GM12878 (cell line): ENCODE data around the gene EOMES. TPM values are rescaled to one million over a fixed set of nuclear protein-coding genes. Genes with fewer than 3 reads are reported as not detected.
"Not testable (repeated sequence)": the region's sequence is repeated elsewhere in the genome, so short reads cannot be mapped to it uniquely, and the experiment has no call there.

Experiments
- ATAC-seq: fragments of 200-7000 bp; cut with Tn5 transposase; 3 replicates; pipeline ENCODE4 v1.9.1; 2020; ENCODE audit warnings: mild to moderate bottlenecking, moderate library complexity
- BruUV-seq: library from RNA; stranded (reverse); fragments of 400-500 nt; replicated peaks from 2 replicates; lab custom pipeline; 2021; lab: Mats Ljungman, UMichigan
- CTCF ChIA-PET: fragments of 300-600 bp; sonication (Branson Sonifier 250); formaldehyde crosslinking; extraction: SDS; loops from one replicate; lab custom pipeline; 2021; ENCODE audit warnings: inconsistent platforms; lab: Yijun Ruan, JAX
- POLR2A ChIA-PET: fragments of 350-600 bp; formaldehyde crosslinking; extraction: SDS; loops from one replicate; lab custom pipeline; 2021; ENCODE audit warnings: inconsistent platforms; lab: Charles Lee
- RAD21 ChIA-PET: fragments of 300-600 bp; sonication (Branson Sonifier 250); formaldehyde crosslinking; loops from one replicate; lab custom pipeline; 2023; ENCODE audit warnings: antibody characterized with exemption; ENCODE audit not compliant: unreplicated experiment; lab: Charles Lee
- SMC1A ChIA-PET: fragments of 300-600 bp; sonication (Branson Sonifier 250); formaldehyde crosslinking; loops from one replicate; lab custom pipeline; 2023; ENCODE audit not compliant: unreplicated experiment, uncharacterized antibody; lab: Charles Lee
- DNase-seq: peaks from one replicate; pipeline ENCODE4 v3.0.0-alpha.2; 2011; ENCODE audit warnings: low read depth, low spot score
- FAIRE-seq: peaks from 3 replicates; lab custom pipeline; 2011; peaks lifted over from hg19 to GRCh38; lab: Jason Lieb, UNC
- H2AFZ ChIP-seq: 2 replicates; pipeline ENCODE4 v1.6.0; 2011; ENCODE audit warnings: low read depth, low read length, control low read depth; ENCODE audit not compliant: control insufficient read depth
- H3K27ac ChIP-seq: 2 replicates; pipeline ENCODE4 v1.5.1; 2011; ENCODE audit warnings: control low read depth; ENCODE audit not compliant: control insufficient read depth, insufficient read depth
- H3K27me3 ChIP-seq, 2 experiments: replicated peaks in 1 of 2; 2 replicates each; pipeline versions ENCODE4 v1.6.0 to v1.6.1; 2011; ENCODE audit warnings: low read length in 1 of 2; ENCODE audit not compliant: control insufficient read depth in 2 of 2, insufficient read depth in 2 of 2
- H3K36me3 ChIP-seq, 2 experiments: 2 replicates each; pipeline ENCODE4 v1.5.1; 2011; ENCODE audit warnings: low read length in 1 of 2; ENCODE audit not compliant: control insufficient read depth in 2 of 2, insufficient read depth in 2 of 2
- H3K4me1 ChIP-seq: 2 replicates; pipeline ENCODE4 v1.6.1; 2011; ENCODE audit warnings: mild to moderate bottlenecking, low read length, moderate library complexity, mixed read lengths; ENCODE audit not compliant: control insufficient read depth, insufficient read depth
- H3K4me2 ChIP-seq: 2 replicates; pipeline ENCODE4 v1.6.0; 2011; ENCODE audit warnings: control low read depth; ENCODE audit not compliant: control insufficient read depth, insufficient read depth
- H3K4me3 ChIP-seq: fragments of 200-600 bp; sonication (generic); 2 replicates; pipeline ENCODE4 v1.5.1; 2016
- H3K79me2 ChIP-seq: 2 replicates; pipeline ENCODE4 v1.6.0; 2011; ENCODE audit warnings: low read length; ENCODE audit not compliant: control insufficient read depth, insufficient read depth
- H3K9ac ChIP-seq: 2 replicates; pipeline ENCODE4 v1.8.0; 2011; ENCODE audit warnings: low read length, control low read depth, mixed read lengths; ENCODE audit not compliant: control insufficient read depth, insufficient read depth
- H3K9me3 ChIP-seq: replicated peaks from 3 replicates; pipeline ENCODE4 v1.5.1; 2011; ENCODE audit warnings: mild to moderate bottlenecking, low read length; ENCODE audit not compliant: control insufficient read depth, insufficient read depth
- H4K20me1 ChIP-seq: 2 replicates; pipeline ENCODE4 v1.6.0; 2011; ENCODE audit not compliant: control insufficient read depth, insufficient read depth
- ATF7 ChIP-seq: fragments of 450-650 bp; IDR thresholded peaks from 2 replicates; pipeline ENCODE4 v1.6.1; 2016; ENCODE audit warnings: low read depth, mild to moderate bottlenecking
- BACH1 ChIP-seq: fragments of 450-650 bp; IDR thresholded peaks from 2 replicates; pipeline ENCODE4 v1.6.1; 2017; ENCODE audit warnings: mild to moderate bottlenecking, borderline replicate concordance
- IKZF1 ChIP-seq: fragments of 450-650 bp; conservative IDR thresholded peaks from 2 replicates; pipeline ENCODE4 v1.6.1; 2017; ENCODE audit warnings: antibody characterized with exemption, mild to moderate bottlenecking
- IKZF2 ChIP-seq, 2 experiments: fragments of 450-650 bp; IDR thresholded peaks; 2 replicates each; pipeline ENCODE4 v1.6.1; 2017; ENCODE audit warnings: mild to moderate bottlenecking in 2 of 2, moderate library complexity in 2 of 2
- IRF3 ChIP-seq: fragments of 450-650 bp; IDR thresholded peaks from 2 replicates; pipeline ENCODE4 v1.6.1; 2014; ENCODE audit warnings: mild to moderate bottlenecking
- MTA2 ChIP-seq: fragments of 450-650 bp; IDR thresholded peaks from 2 replicates; pipeline ENCODE4 v1.6.1; 2016; ENCODE audit warnings: low read depth, mild to moderate bottlenecking, moderate library complexity
- NBN ChIP-seq: fragments of 450-650 bp; IDR thresholded peaks from 2 replicates; pipeline ENCODE4 v1.6.1; 2016
- RELA ChIP-seq: fragments of 450-650 bp; IDR thresholded peaks from 2 replicates; pipeline ENCODE4 v1.8.0; 2014; ENCODE audit warnings: borderline replicate concordance; ENCODE audit not compliant: partially characterized antibody
- SP1 ChIP-seq: IDR thresholded peaks from one replicate; pipeline ENCODE4 v1.6.1; 2011; ENCODE audit warnings: low read depth, low read length
- SRF ChIP-seq, 2 experiments: IDR thresholded peaks; 2 replicates each; pipeline ENCODE4 v1.6.1; 2011; ENCODE audit warnings: low read depth in 2 of 2, low read length in 2 of 2, mild to moderate bottlenecking in 1 of 2, moderate library complexity in 1 of 2
- YY1 ChIP-seq: IDR thresholded peaks from 2 replicates; pipeline ENCODE4 v1.6.1; 2011; ENCODE audit warnings: low read depth, mild to moderate bottlenecking, low read length
- ZNF207 ChIP-seq: fragments of 450-650 bp; IDR thresholded peaks from 2 replicates; pipeline ENCODE4 v1.6.1; 2014; ENCODE audit warnings: antibody characterized with exemption, mild to moderate bottlenecking, borderline replicate concordance
- ZNF217 ChIP-seq: fragments of 450-650 bp; IDR thresholded peaks from 2 replicates; pipeline ENCODE4 v1.6.1; 2017; ENCODE audit warnings: antibody characterized with exemption, mild to moderate bottlenecking
- ZNF592 ChIP-seq: fragments of 450-650 bp; IDR thresholded peaks from 2 replicates; pipeline ENCODE4 v1.6.1; 2017; ENCODE audit warnings: mild to moderate bottlenecking, moderate library complexity
- WGBS: methylation state at CpG from one replicate; pipeline ENCODE4 v1.1.6; 2016; ENCODE audit warnings: low lambda C conversion rate; ENCODE audit not compliant: insufficient replicate concordance, insufficient coverage; ENCODE audit errors: missing lambda C conversion rate; 5-methylcytosine and 5-hydroxymethylcytosine counted together
- in situ Hi-C: fragments of 300-500 bp; cut with MboI; formaldehyde crosslinking; loops from 9 replicates; pipeline ENCODE4 v1.14.3; 2018; ENCODE audit warnings: mixed read lengths
- intact Hi-C: fragments of 100-400 bp; cut with micrococcal nuclease; formaldehyde crosslinking; loops from one replicate; pipeline ENCODE4 v1.14.2; 2022; ENCODE audit not compliant: unreplicated experiment
- polyA plus RNA-seq, 11 experiments: library from polyadenylated mRNA; depleted of rRNA in 4 of 11; unstranded in 6 of 11; stranded (reverse) in 5 of 11; fragments of >200 nt; fragmentation: Nextera tagmentation in 4 of 11; fragmentation: Illumina TruSeq in 1 of 11; extraction: Ambion mirVana in 4 of 11; extraction: Trizol in 1 of 11; gene quantifications; 1 replicate in 1 of 11; 2 replicates in 10 of 11; pipeline versions ENCODE4 v1.2.1 to v1.2.3, GENCODE V29; 2011 to 2016; ENCODE audit warnings: inconsistent platforms in 2 of 11, missing spikeins in 2 of 11, low read depth in 1 of 11
- total RNA-seq, 4 experiments: library from RNA; depleted of rRNA in 3 of 4; stranded (reverse); fragments of >200 nt in 3 of 4; fragmentation: Illumina TruSeq in 1 of 4; extraction: Trizol in 1 of 4; gene quantifications; 2 replicates each; pipeline versions ENCODE4 v1.2.1 to v1.2.3, GENCODE V29; 2013 to 2021

EOMES gene
- total and polyA plus RNA-seq, 10 of the 15 experiments (the other 5 are each of a cell fraction or from before 2014, with no cell fraction given) = 1.5 to 178 (median 4.5) TPM

GRCh38 chr3:27770384-27770783 is 48.3 kb upstream of the EOMES start:
- H3K9ac ChIP-seq, BruUV-seq, H3K36me3 ChIP-seq, in situ Hi-C loops, H2AFZ ChIP-seq, H3K4me3 ChIP-seq, FAIRE-seq, H3K4me1 ChIP-seq, H3K79me2 ChIP-seq, intact Hi-C loops, POLR2A ChIA-PET, H3K27me3 ChIP-seq, SMC1A ChIA-PET, H3K4me2 ChIP-seq, H3K9me3 ChIP-seq, H3K27ac ChIP-seq, DNase-seq, H4K20me1 ChIP-seq, CTCF ChIA-PET: not testable (repeated sequence)
- WGBS = 2% methylated on average over 3 of the region's 4 CpGs
- TF ChIP-seq MTA2 (peak; percentile 56), IKZF2 (IDR thresholded peaks at IDR 0.05) (peak in 1 of 2 experiments; percentile 45; a peak in 2 of 4 replicates), IKZF1 (peak; percentile 42)
- ATAC-seq = peak; percentile 62
- RAD21 ChIA-PET = interaction anchor here (0.5 kb wide), 1 partner anchor 58 kb away, joined by 3 read pairs; no protein-coding TSS in a partner anchor

- Histone ChIP-seq H3K4me3 (no peak overlapping the region), H3K27ac (no peak overlapping the region), H3K4me1 (no peaks in the 10 kb centered on the region), H2AFZ (no peak overlapping the region), H4K20me1 (no peaks in the 10 kb centered on the region), H3K4me2 (no peak overlapping the region), H3K27me3 (no peaks in the 10 kb centered on the region), H3K9ac (no peak overlapping the region), H3K36me3 (no peaks in the 10 kb centered on the region), H3K9me3 (no peaks in the 10 kb centered on the region), H3K79me2 (no peaks in the 10 kb centered on the region)
- intact Hi-C loops = no loop called here
- ATAC-seq (peak; percentile 24; the same call in 1 of the 3 replicates), FAIRE-seq (no peak), DNase-seq (no peak)
- RAD21 ChIA-PET = interaction anchor here (1.0 kb wide), 1 partner anchor 242 kb away, joined by 3 read pairs; no protein-coding TSS in a partner anchor
- in situ Hi-C loops = no loop called here
- CTCF ChIA-PET = interaction anchor here (1.2 to 2.2 kb wide), 3 partner anchors 19 to 94 kb away, joined by 4 to 7 read pairs (median 4); no protein-coding TSS in a partner anchor
- BruUV-seq = no TSS peak
- WGBS = 0% methylated on average over 3 of the region's 3 CpGs
- POLR2A ChIA-PET = interaction anchor here (0.6 kb wide), 2 partner anchors 29 to 155 kb away, joined by 3 to 5 read pairs; no protein-coding TSS in a partner anchor
- SMC1A ChIA-PET = interaction anchor here (0.5 to 0.7 kb wide), 2 partner anchors 16 to 124 kb away, joined by 3 to 5 read pairs; no protein-coding TSS in a partner anchor
- TF ChIP-seq SRF (IDR thresholded peaks at IDR 0.05; ENCODE audit: low read depth in 2 of 2, low read length in 2 of 2) (no peak), BACH1 (no peak), YY1 (no peak), ATF7 (no peak), ZNF217 (no peak), SP1 (no peak), ZNF592 (no peak), IRF3 (no peak), RELA (no peak), NBN (no peak), ZNF207 (no peak)
Observed at GRCh38 chr3:27767000-27767399, 44.9 kb upstream of the EOMES start.
